Measurements from ENCODE around the gene PSTK. TPM values are rescaled to one million over a fixed set of nuclear protein-coding genes. Genes with fewer than 3 reads are reported as not detected.

The PSTK gene
- total and polyA plus RNA-seq, 9 of the 15 experiments (the other 6 are each of a cell fraction or from before 2014, with no cell fraction given), result 13.2 to 49.7 (median 18.9) TPM

- no peak for TF ChIP-seq HDAC1 (IDR thresholded peaks at IDR 0.05)
Measured at GRCh38 chr10:122968698-122969097, 11.5 kb upstream of the PSTK start (continued).

- no peak for TF ChIP-seq KLF16 (IDR thresholded peaks at IDR 0.05)
- TF ChIP-seq TCF15 (CRISPR knock-in tag; IDR thresholded peaks at IDR 0.05), result no peak
- no peak for TF ChIP-seq TGIF2 (CRISPR knock-in tag; IDR thresholded peaks at IDR 0.05)
- no peak for TF ChIP-seq ZNF551 (CRISPR knock-in tag; IDR thresholded peaks at IDR 0.05)
- TF ChIP-seq ZNF766 (CRISPR knock-in tag; conservative IDR thresholded peaks at IDR 0.05), result peak; percentile 51; the same call in 1 of the 2 replicates
- no peak overlapping the region for H2AFZ ChIP-seq (ENCODE audit: low read depth, low read length)
- ATAC-seq (no peak), DNase-seq (ENCODE audit: extremely low read depth in 1 of 4, low spot score in 3 of 4) (no peak), FAIRE-seq (no peak)
- no peaks in the 10 kb centered on the region for H4K20me1 ChIP-seq (replicated peaks; ENCODE audit: control insufficient read depth, insufficient read depth, low read length)
- intact Hi-C loops (cut with micrococcal nuclease), result no loop called here
- H3K9me1 ChIP-seq (ENCODE audit: control insufficient read depth, insufficient read depth, low read length), result no peaks in the 10 kb centered on the region
- WGBS (ENCODE audit: insufficient coverage, low coverage, missing lambda C conversion rate), result 61% methylated on average over 4 of the region's 5 CpGs
- H3K4me2 ChIP-seq (ENCODE audit: insufficient read depth, low read length), result no peak overlapping the region
- no peak overlapping the region for H3K9ac ChIP-seq (ENCODE audit: insufficient read depth in 1 of 2, low read depth in 2 of 2, low read length in 2 of 2)
- H3K79me2 ChIP-seq (ENCODE audit: control insufficient read depth, insufficient read depth, low read length), result no peaks in the 10 kb centered on the region
- H3K4me1 ChIP-seq (replicated peaks in 1 of 2; ENCODE audit: control insufficient read depth in 2 of 2, insufficient read depth in 2 of 2, low read length in 2 of 2), result no peaks in the 10 kb centered on the region
- no TSS peak for BruUV-seq (replicated peaks)
- POLR2A ChIA-PET, result no interaction called here
- H3K27ac ChIP-seq (ENCODE audit: extremely low read depth, low read depth, low read length), result no peak overlapping the region
- H3K27me3 ChIP-seq (ENCODE audit: control insufficient read depth in 2 of 2, insufficient read depth in 2 of 2, low read length in 2 of 2), result no peaks in the 10 kb centered on the region
- H3K36me3 ChIP-seq (ENCODE audit: control insufficient read depth, insufficient read depth, low read length), result no peaks in the 10 kb centered on the region
- in situ Hi-C loops (cut with MboI), result no loop called here
- H3K9me3 ChIP-seq (replicated peaks; ENCODE audit: control insufficient read depth, insufficient read depth, low read depth, low read length), result no peaks in the 10 kb centered on the region
- no peak overlapping the region for H3K4me3 ChIP-seq
- CTCF ChIA-PET (ENCODE audit: low intra/inter-chr PET ratio), result no interaction called here
Measured at GRCh38 chr10:122974023-122974422, 6.2 kb upstream of the PSTK start.

All from K562 (cell line).